Transverse colon (tissue), 4 donors: ENCODE data around the gene SLC2A9.

Source experiments
- EP300 ChIP-seq: sonication (generic); formaldehyde crosslinking; IDR thresholded peaks from one replicate; pipeline ENCODE4 v1.6.1; 2017; ENCODE audit warnings: antibody characterized with exemption, low read depth
- POLR2A ChIP-seq: fragments of 450-650 bp; IDR thresholded peaks from one replicate; pipeline ENCODE4 v1.6.1; 2016; ENCODE audit warnings: antibody characterized with exemption, mild to moderate bottlenecking, moderate library complexity
- POLR2AphosphoS5 ChIP-seq, 3 donors: sonication (generic); formaldehyde crosslinking; IDR thresholded peaks; one replicate each; pipeline ENCODE4 v1.6.1; 2016; ENCODE audit warnings: antibody characterized with exemption in 3 of 3
- TF ChIP-seq, protein P1 (sequence below), 5 experiments: fragments of 200-600 bp in 3 of 5; fragments of 450-650 bp in 2 of 5; sonication (generic) in 3 of 5; IDR thresholded peaks; 1 replicate in 2 of 5; 2 replicates in 3 of 5; pipeline ENCODE4 v1.5.1; 2016 to 2017; ENCODE audit warnings: antibody characterized with exemption in 5 of 5, inconsistent platforms in 3 of 5, mild to moderate bottlenecking in 2 of 5, moderate library complexity in 1 of 5

DNA sequence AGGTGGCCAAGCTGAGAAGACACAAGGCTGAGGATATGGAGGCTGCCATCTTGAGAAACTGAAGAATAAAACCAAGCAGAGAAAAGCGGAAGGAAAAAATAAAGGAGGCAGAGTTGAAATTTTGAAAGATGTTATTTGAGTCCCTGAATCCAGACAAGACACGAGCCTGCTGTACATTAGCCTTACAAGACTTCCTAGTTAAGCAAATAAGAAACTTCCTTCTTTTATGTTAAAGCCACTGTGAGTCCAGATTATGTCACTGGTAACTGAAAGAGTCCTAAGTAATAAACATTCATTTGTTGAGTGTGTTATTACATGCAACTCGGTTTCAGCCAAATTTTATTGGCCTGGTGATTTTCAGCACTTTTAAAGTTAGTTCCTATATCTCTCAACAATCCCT is 209.5 kb downstream of the SLC2A9 start:
- TF ChIP-seq, protein P1, sequence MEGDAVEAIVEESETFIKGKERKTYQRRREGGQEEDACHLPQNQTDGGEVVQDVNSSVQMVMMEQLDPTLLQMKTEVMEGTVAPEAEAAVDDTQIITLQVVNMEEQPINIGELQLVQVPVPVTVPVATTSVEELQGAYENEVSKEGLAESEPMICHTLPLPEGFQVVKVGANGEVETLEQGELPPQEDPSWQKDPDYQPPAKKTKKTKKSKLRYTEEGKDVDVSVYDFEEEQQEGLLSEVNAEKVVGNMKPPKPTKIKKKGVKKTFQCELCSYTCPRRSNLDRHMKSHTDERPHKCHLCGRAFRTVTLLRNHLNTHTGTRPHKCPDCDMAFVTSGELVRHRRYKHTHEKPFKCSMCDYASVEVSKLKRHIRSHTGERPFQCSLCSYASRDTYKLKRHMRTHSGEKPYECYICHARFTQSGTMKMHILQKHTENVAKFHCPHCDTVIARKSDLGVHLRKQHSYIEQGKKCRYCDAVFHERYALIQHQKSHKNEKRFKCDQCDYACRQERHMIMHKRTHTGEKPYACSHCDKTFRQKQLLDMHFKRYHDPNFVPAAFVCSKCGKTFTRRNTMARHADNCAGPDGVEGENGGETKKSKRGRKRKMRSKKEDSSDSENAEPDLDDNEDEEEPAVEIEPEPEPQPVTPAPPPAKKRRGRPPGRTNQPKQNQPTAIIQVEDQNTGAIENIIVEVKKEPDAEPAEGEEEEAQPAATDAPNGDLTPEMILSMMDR (IDR thresholded peaks at IDR 0.05): no peak
- TF ChIP-seq POLR2AphosphoS5 (IDR thresholded peaks at IDR 0.05) (no peak), POLR2A (no peak), EP300 (no peak)
